Esophagus squamous epithelium (tissue), 5 donors: Measurements from ENCODE around the gene PZP. TPM values are rescaled to one million over a fixed set of nuclear protein-coding genes. Genes with fewer than 3 reads are reported as not detected.
"Not testable (repeated sequence)": the region's sequence is repeated elsewhere in the genome, so short reads cannot be mapped to it uniquely, and the experiment has no call there.

Source experiments
- DNase-seq: peaks from one replicate; lab custom pipeline; 2025; lab: John Stamatoyannopoulos, UW
- H3K27ac ChIP-seq, 4 donors: fragments of 200-600 bp; sonication (generic); one replicate each; pipeline ENCODE4 v1.5.1; 2016 to 2019; ENCODE audit warnings: mild to moderate bottlenecking in 1 of 4
- H3K27me3 ChIP-seq, 4 donors: fragments of 200-600 bp; sonication (generic); 1 replicate in 3 of 4; 2 replicates in 1 of 4; pipeline versions ENCODE4 v1.5.1 to v1.6.0; 2017 to 2021; ENCODE audit warnings: antibody characterized with exemption in 1 of 4
- H3K36me3 ChIP-seq, 3 donors: fragments of 200-600 bp; sonication (generic); one replicate each; pipeline ENCODE4 v1.5.1; 2016 to 2019
- H3K4me1 ChIP-seq, 3 donors: fragments of 200-600 bp; sonication (generic); one replicate each; pipeline ENCODE4 v1.5.1; 2017 to 2019
- H3K4me3 ChIP-seq, 4 donors: fragments of 200-600 bp; sonication (generic); 1 replicate in 3 of 4; 2 replicates in 1 of 4; pipeline ENCODE4 v1.5.1; 2016 to 2019; ENCODE audit warnings: mild to moderate bottlenecking in 2 of 4, moderate library complexity in 1 of 4
- H3K9me3 ChIP-seq, 3 donors: fragments of 200-600 bp; sonication (generic); one replicate each; pipeline ENCODE4 v1.5.1; 2016 to 2019
- POLR2A ChIP-seq, 4 donors: fragments of 450-650 bp; IDR thresholded peaks; one replicate each; pipeline ENCODE4 v1.6.1; 2017; ENCODE audit warnings: antibody characterized with exemption in 4 of 4, mild to moderate bottlenecking in 4 of 4, moderate library complexity in 3 of 4
- WGBS, 2 donors: methylation state at CpG; one replicate each; pipeline ENCODE4 v1.1.5; 2018; 5-methylcytosine and 5-hydroxymethylcytosine counted together
- intact Hi-C: fragments of 100-400 bp; cut with DNase I; formaldehyde crosslinking; loops from one replicate; pipeline ENCODE4 v1.15.0; 2022
- total RNA-seq, 4 donors: library from RNA; depleted of rRNA; stranded (reverse); fragments of >200 nt; gene quantifications; one replicate each; pipeline ENCODE4 v1.1.0, GENCODE V29; 2016
- TF ChIP-seq, protein P1 (sequence below), 6 experiments: fragments of 450-650 bp in 4 of 6; fragments of 200-600 bp in 2 of 6; sonication (generic) in 2 of 6; IDR thresholded peaks; one replicate each; pipeline ENCODE4 v1.5.1; 2016 to 2019; ENCODE audit warnings: antibody characterized with exemption in 6 of 6, mild to moderate bottlenecking in 4 of 6, moderate library complexity in 4 of 6
- donor health status: DM: yes; HTN: yes; CAD: no.

The PZP gene
- total RNA-seq, 4 donors from 2014 or later, result not detected

DNA sequence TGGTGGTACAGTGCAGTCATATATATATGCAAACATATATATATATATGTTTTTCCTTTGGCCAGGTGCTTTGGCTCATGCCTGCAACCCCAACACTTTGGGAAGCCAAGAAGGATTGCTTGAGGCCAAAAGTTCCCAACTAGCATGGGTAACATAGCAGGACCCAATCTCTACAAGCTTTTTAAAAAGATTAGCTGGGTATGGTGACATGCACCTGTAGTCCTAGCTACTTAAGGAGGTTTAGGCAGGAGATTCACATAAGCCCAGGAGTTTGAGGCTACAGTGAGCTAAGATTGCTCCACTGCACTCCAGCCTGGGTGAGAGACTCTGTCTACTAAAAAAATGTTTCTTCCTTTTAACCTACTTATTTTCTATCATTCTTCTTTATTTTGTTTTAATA lies 10.2 kb downstream of the PZP start:
- no peak for DNase-seq
- TF ChIP-seq, protein P1, sequence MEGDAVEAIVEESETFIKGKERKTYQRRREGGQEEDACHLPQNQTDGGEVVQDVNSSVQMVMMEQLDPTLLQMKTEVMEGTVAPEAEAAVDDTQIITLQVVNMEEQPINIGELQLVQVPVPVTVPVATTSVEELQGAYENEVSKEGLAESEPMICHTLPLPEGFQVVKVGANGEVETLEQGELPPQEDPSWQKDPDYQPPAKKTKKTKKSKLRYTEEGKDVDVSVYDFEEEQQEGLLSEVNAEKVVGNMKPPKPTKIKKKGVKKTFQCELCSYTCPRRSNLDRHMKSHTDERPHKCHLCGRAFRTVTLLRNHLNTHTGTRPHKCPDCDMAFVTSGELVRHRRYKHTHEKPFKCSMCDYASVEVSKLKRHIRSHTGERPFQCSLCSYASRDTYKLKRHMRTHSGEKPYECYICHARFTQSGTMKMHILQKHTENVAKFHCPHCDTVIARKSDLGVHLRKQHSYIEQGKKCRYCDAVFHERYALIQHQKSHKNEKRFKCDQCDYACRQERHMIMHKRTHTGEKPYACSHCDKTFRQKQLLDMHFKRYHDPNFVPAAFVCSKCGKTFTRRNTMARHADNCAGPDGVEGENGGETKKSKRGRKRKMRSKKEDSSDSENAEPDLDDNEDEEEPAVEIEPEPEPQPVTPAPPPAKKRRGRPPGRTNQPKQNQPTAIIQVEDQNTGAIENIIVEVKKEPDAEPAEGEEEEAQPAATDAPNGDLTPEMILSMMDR (IDR thresholded peaks at IDR 0.05), result no peak
- Histone ChIP-seq H3K36me3 (no peaks in the 10 kb centered on the region), H3K4me3 (no peak overlapping the region), H3K9me3 (no peaks in the 10 kb centered on the region), H3K4me1 (no peaks in the 10 kb centered on the region), H3K27ac (no peak overlapping the region), H3K27me3 (no peaks in the 10 kb centered on the region)
- intact Hi-C loops, result no loop called here

DNA sequence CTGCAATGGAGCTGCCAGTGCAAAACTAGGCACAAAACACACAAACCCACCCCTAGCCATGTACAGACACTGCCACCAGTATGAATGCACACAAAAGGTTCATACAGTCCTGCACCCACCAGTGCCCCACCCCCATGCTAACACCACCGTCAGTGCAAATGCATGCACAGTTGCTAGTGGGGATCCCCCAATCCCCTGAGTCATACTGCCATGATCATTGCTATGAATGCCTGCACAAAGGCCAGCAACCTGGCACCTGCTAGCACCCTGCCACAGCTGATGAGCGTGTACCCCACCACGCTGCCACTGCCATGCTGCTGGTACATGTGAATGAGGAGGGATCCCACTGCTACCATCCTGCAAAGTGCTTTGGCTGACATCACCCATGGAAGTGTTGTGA lies 23.9 kb downstream of the PZP start:
- DNase-seq, result no peak
- WGBS, 2 donors, result no CpG with 5 or more reads among the region's 3 CpGs
- intact Hi-C loops, result no loop called here

DNA sequence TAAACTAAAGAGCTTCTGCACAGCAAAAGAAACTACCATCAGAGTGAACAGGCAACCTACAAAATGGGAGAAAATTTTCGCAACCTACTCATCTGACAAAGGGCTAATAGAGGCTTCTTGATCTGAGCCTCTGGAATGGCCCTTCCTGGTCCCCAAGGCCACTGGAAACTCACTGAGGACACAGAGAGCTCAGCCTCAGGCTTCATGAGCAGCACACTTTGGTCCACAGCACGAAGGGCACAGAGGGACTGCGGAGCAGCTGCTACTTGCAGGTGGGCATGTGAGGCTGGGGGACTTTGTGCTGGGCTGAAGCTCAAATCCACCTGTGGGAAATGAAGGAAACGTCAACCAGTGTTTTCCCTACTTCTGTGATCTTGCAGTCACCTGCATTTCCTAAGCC lies 27.4 kb downstream of the PZP start:
- H3K4me3 ChIP-seq, result no peak overlapping the region
- 78 to 86% methylated on average over 4 of the region's 4 CpGs for WGBS, 2 donors
- H3K4me1 ChIP-seq, result no peaks in the 10 kb centered on the region
- H3K36me3 ChIP-seq, result no peaks in the 10 kb centered on the region
- no peak overlapping the region for H3K27ac ChIP-seq
- H3K27me3 ChIP-seq, result no peaks in the 10 kb centered on the region
- intact Hi-C loops, result no loop called here
- H3K9me3 ChIP-seq, result no peaks in the 10 kb centered on the region
- DNase-seq, result no peak
- no peak for TF ChIP-seq POLR2A (IDR thresholded peaks at IDR 0.05)

More for the DNA sequence above, 23.9 kb downstream of the PZP start:
- no peaks in the 10 kb centered on the region for H3K9me3 ChIP-seq
- H3K4me1 ChIP-seq, result no peaks in the 10 kb centered on the region
- no peaks in the 10 kb centered on the region for H3K36me3 ChIP-seq
- H3K4me3 ChIP-seq, result no peak overlapping the region
- TF ChIP-seq, protein P1 (IDR thresholded peaks at IDR 0.05), result no peak
- TF ChIP-seq POLR2A (IDR thresholded peaks at IDR 0.05), result no peak
- H3K27me3 ChIP-seq, result no peaks in the 10 kb centered on the region
- H3K27ac ChIP-seq, result no peak overlapping the region

DNA sequence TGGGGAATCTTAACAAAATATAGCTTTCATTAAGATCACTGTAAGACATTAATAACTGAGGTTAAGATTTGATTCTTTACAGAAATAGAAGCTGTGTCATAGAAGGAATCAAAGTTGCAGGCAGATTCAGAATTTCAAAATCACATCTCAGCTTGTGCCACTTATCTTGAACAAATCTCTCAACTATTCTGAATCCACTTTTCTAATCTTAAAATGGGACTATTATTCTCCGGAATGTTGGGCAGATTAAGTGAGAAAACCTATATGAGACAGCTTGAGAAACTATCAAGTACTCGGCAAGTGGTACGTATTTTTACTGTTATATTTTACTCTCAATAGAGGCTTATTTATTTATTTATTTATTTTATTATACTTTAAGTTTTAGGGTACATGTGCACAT lies 28.4 kb downstream of the PZP start:
- H3K4me3 ChIP-seq, result no peak overlapping the region
- H3K36me3 ChIP-seq, result no peaks in the 10 kb centered on the region
- H3K4me1 ChIP-seq, result no peaks in the 10 kb centered on the region
- WGBS, 2 donors, result 92 to 96% methylated on average over 3 of the region's 3 CpGs
- no peaks in the 10 kb centered on the region for H3K27me3 ChIP-seq
- intact Hi-C loops, result no loop called here
- H3K9me3 ChIP-seq, result no peaks in the 10 kb centered on the region
- TF ChIP-seq, protein P1 (IDR thresholded peaks at IDR 0.05), result no peak
- TF ChIP-seq POLR2A (IDR thresholded peaks at IDR 0.05), result no peak
- H3K27ac ChIP-seq, result no peak overlapping the region
- DNase-seq, result no peak

DNA sequence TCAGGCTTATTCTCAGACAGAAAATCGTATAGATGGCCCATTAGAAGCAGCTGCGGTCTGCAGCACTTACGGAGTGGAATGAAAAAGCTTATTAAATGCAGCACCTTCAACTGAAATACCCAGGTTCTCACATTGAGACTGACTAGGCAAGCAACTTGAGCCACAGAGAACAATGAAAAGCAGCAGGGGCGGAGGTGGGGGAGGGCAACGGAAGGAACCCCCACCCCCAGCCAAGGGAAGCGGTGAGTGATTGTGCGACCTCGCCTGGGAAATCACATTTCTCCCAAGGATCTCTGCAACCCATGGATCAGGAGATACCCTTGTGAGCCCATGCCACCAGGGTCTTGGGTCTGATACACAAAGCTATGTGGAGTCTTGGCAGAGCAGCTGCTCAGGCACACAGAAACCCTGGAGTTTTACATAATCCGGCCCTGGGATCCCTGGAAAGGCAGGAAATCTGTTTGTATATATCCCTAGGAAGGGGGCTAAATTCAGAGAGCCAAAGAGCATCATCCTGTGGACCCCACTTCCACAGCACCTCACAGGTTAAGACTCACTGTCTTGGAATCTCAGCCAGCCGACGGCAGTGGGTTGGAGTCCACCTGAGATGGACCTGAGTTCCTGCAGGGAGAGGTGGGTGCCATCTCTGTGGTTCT lies 38.1 kb downstream of the PZP start:
- Histone ChIP-seq H3K9me3 (no peaks in the 10 kb centered on the region), H3K4me1 (no peaks in the 10 kb centered on the region), H3K27ac (peak overlapping the region in 1 of 4 donors; percentile 18), H3K27me3 (no peaks in the 10 kb centered on the region), H3K4me3 (no peak overlapping the region), H3K36me3 (no peaks in the 10 kb centered on the region)
- DNase-seq, result no peak
- 63 to 82% methylated on average over 6 to 11 of the region's 11 CpGs for WGBS, 2 donors
- TF ChIP-seq POLR2A (IDR thresholded peaks at IDR 0.05), result no peak
- TF ChIP-seq, protein P1 (IDR thresholded peaks at IDR 0.05), result no peak
- intact Hi-C loops, result no loop called here

DNA sequence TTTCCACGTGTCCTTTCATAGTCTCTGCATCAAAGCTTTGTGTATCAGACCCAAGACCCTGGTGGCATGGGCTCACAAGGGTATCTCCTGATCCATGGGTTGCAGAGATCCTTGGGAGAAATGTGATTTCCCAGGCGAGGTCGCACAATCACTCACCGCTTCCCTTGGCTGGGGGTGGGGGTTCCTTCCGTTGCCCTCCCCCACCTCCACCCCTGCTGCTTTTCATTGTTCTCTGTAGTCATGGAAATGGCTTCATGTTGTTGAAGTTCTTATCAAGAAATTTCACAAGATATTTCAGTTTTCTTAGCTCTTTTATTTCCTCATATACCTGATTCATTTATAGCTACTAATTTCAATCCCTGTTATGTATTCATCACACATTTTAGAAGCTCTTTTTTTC lies 40.9 kb downstream of the PZP start:
- WGBS, 2 donors, result 86 to 91% methylated on average over 4 to 5 of the region's 5 CpGs
- intact Hi-C loops, H3K9me3 ChIP-seq, DNase-seq, H3K36me3 ChIP-seq, H3K4me1 ChIP-seq, H3K4me3 ChIP-seq, H3K27me3 ChIP-seq, H3K27ac ChIP-seq: not testable (repeated sequence)
